Measurements from ENCODE around the gene MTSS2. TPM values are rescaled to one million over a fixed set of nuclear protein-coding genes. Genes with fewer than 3 reads are reported as not detected.

The MTSS2 gene
- polyA plus RNA-seq, 1 of the 3 experiments (the other 2 are of a cell fraction) = 54.1 TPM

GRCh38 chr16:70688246-70688742 lies 2.4 kb upstream of the MTSS2 start (continued):
- TF ChIP-seq RAD21 (IDR thresholded peaks at IDR 0.05; ENCODE audit: low read length) = no peak
- TF ChIP-seq NRF1 (IDR thresholded peaks at IDR 0.05; ENCODE audit: low read depth, low read length) = no peak
- no peak for TF ChIP-seq JUND (IDR thresholded peaks at IDR 0.05)
- TF ChIP-seq, protein P1, sequence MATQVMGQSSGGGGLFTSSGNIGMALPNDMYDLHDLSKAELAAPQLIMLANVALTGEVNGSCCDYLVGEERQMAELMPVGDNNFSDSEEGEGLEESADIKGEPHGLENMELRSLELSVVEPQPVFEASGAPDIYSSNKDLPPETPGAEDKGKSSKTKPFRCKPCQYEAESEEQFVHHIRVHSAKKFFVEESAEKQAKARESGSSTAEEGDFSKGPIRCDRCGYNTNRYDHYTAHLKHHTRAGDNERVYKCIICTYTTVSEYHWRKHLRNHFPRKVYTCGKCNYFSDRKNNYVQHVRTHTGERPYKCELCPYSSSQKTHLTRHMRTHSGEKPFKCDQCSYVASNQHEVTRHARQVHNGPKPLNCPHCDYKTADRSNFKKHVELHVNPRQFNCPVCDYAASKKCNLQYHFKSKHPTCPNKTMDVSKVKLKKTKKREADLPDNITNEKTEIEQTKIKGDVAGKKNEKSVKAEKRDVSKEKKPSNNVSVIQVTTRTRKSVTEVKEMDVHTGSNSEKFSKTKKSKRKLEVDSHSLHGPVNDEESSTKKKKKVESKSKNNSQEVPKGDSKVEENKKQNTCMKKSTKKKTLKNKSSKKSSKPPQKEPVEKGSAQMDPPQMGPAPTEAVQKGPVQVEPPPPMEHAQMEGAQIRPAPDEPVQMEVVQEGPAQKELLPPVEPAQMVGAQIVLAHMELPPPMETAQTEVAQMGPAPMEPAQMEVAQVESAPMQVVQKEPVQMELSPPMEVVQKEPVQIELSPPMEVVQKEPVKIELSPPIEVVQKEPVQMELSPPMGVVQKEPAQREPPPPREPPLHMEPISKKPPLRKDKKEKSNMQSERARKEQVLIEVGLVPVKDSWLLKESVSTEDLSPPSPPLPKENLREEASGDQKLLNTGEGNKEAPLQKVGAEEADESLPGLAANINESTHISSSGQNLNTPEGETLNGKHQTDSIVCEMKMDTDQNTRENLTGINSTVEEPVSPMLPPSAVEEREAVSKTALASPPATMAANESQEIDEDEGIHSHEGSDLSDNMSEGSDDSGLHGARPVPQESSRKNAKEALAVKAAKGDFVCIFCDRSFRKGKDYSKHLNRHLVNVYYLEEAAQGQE (IDR thresholded peaks at IDR 0.05; ENCODE audit: low read depth, low read length) = no peak
- TF ChIP-seq USF1 (IDR thresholded peaks at IDR 0.05; ENCODE audit: borderline replicate concordance, low read depth) = no peak
- no peak; the same call in 1 of the 2 replicates for TF ChIP-seq RXRA (IDR thresholded peaks at IDR 0.05; ENCODE audit: borderline replicate concordance, low read depth)
- no peak for TF ChIP-seq GABPA (IDR thresholded peaks at IDR 0.05; ENCODE audit: low read depth)
- no peak for TF ChIP-seq MEF2A (IDR thresholded peaks at IDR 0.05; ENCODE audit: borderline replicate concordance, low read depth)
- no peak; the same call in none of the 2 replicates for TF ChIP-seq ELF1 (IDR thresholded peaks at IDR 0.05)
- TF ChIP-seq NFIC (IDR thresholded peaks at IDR 0.05; ENCODE audit: borderline replicate concordance) = peak; percentile 70
- no peak for TF ChIP-seq EZH2phosphoT487 (IDR thresholded peaks at IDR 0.05; ENCODE audit: borderline replicate concordance, low read depth)
- TF ChIP-seq MAX (IDR thresholded peaks at IDR 0.05; ENCODE audit: low read depth) = 0 out of 2 replicates have a peak, but pooled peaks have one; percentile 31
- 0 out of 2 replicates have a peak, but pooled peaks have one; percentile 7 for TF ChIP-seq FOXJ3 (CRISPR knock-in tag; IDR thresholded peaks at IDR 0.05)

DNA sequence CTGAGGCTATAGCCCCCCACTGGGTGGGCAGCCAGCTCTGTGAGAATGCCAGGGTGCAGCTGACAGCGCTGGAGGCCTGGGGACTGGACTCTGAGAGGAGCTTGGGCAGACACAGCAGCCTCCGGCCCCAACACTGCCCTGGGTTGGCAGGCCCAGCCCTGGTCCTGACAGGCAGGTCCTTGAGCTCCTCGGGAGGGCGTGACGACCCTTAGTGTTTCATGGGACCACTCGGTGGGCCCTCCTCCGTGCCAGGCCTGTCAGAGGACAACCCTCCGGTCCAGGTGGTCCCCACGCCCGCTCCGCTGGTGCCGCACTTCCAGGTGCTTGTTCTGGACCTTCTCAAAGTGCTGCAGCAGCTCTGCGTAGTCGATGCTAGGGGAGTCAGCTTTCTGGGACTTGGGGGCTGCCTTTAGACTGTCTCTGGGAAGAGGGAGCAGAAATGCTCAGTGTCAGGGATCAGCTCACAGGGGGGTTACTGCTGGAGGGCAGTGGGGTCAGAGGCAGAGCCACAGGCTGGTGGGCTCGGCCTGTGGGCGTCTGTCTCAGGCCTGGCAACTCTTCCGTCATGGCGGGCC lies 1.9 kb upstream of the MTSS2 start:
- ChIA-PET CTCF (interaction anchor here (0.8 to 4.9 kb wide), 12 partner anchors 8 to 82 kb away, joined by 3 to 39 read pairs (median 8); no protein-coding TSS in a partner anchor), POLR2A (interaction anchor here (0.9 to 2.5 kb wide), 5 partner anchors 8 to 84 kb away, joined by 3 to 5 read pairs (median 4); no protein-coding TSS in a partner anchor)
- peak overlapping the region; percentile 47 to 93; a peak in 3 of 4 replicates for H3K27ac ChIP-seq (ENCODE audit: low read depth in 2 of 2, low read length in 1 of 2)
- no peak overlapping the region for H3K9ac ChIP-seq
- WGBS (ENCODE audit: low lambda C conversion rate) = 98% methylated on average over 7 of the region's 18 CpGs
- no peaks in the 10 kb centered on the region for H3K9me3 ChIP-seq
- H4K20me1 ChIP-seq (ENCODE audit: insufficient read depth) = peaks cover 20% of the 10 kb centered on the region
- no peaks in the 10 kb centered on the region for H3F3A ChIP-seq (replicated peaks; ENCODE audit: insufficient read depth)
- no peaks in the 10 kb centered on the region for H3K9me2 ChIP-seq
- no peak for DNase-seq
- H3K4me2 ChIP-seq = peak overlapping the region; percentile 22; the same call in 1 of the 2 replicates
- H3K36me3 ChIP-seq (replicated peaks in 1 of 2; ENCODE audit: control insufficient read depth in 1 of 2, insufficient read depth in 2 of 2, low read length in 1 of 2) = peaks cover 4 to 8% of the 10 kb centered on the region in 2 experiments
- no peaks in the 10 kb centered on the region for H3K27me3 ChIP-seq (ENCODE audit: insufficient read depth)
- H3K4me1 ChIP-seq (ENCODE audit: control insufficient read depth in 1 of 2, insufficient read depth in 2 of 2, low read depth in 1 of 2, low read length in 1 of 2) = peaks cover 39 to 88% of the 10 kb centered on the region in 2 experiments
- peaks cover 28% of the 10 kb centered on the region for H3K79me2 ChIP-seq (ENCODE audit: insufficient read depth)
- no peak overlapping the region for H2AFZ ChIP-seq (ENCODE audit: low read depth)
- no peak for TF ChIP-seq RAD21 (IDR thresholded peaks at IDR 0.05; ENCODE audit: low read length)
- TF ChIP-seq FOXJ3 (CRISPR knock-in tag; IDR thresholded peaks at IDR 0.05) = 0 out of 2 replicates have a peak, but pooled peaks have one; percentile 14
- no peak for TF ChIP-seq RCOR1 (IDR thresholded peaks at IDR 0.05; ENCODE audit: low read length)
- H3K4me3 ChIP-seq (ENCODE audit: low read depth in 2 of 2, low read length in 1 of 2) = no peak overlapping the region
